Measurements from ENCODE around the gene PIK3R6. TPM values are rescaled to one million over a fixed set of nuclear protein-coding genes. Genes with fewer than 3 reads are reported as not detected.

Gene PIK3R6
- total and polyA plus RNA-seq, 2 experiments from 2014 or later, result 0.11 to 0.24 TPM

GRCh38 chr17:8871081-8871581 is 3.7 kb upstream of the PIK3R6 start:
- H3K4me1 ChIP-seq (ENCODE audit: insufficient read depth), result peaks cover 13% of the 10 kb centered on the region
- peaks cover 22% of the 10 kb centered on the region for H3K4me1 Mint-ChIP-seq
- no peaks in the 10 kb centered on the region for H3K9me2 ChIP-seq (ENCODE audit: insufficient read depth)
- no peak overlapping the region for H3K27ac Mint-ChIP-seq
- H3K4me2 ChIP-seq, result no peak overlapping the region
- no peaks in the 10 kb centered on the region for H4K20me1 ChIP-seq (replicated peaks; ENCODE audit: insufficient read depth)
- no peak overlapping the region for H3K4me3 Mint-ChIP-seq
- DNase-seq (ENCODE audit: low spot score), result no peak
- peak overlapping the region; percentile 80; the same call in 1 of the 2 replicates for H2AFZ ChIP-seq
- no peak overlapping the region for H3K4me3 ChIP-seq
- H3K9me3 Mint-ChIP-seq, result no peaks in the 10 kb centered on the region; the same call in 2 of the 3 replicates
- H3K27me3 ChIP-seq (ENCODE audit: insufficient read depth), result no peaks in the 10 kb centered on the region
- no peaks in the 10 kb centered on the region; the same call in 2 of the 3 replicates for H3K36me3 Mint-ChIP-seq (ENCODE audit: low read depth)
- no peak overlapping the region for H3K27ac ChIP-seq (ENCODE audit: low read depth)
- H3K36me3 ChIP-seq (ENCODE audit: insufficient read depth), result no peaks in the 10 kb centered on the region
- H3K27me3 Mint-ChIP-seq (ENCODE audit: insufficient read depth, low read depth, poor library complexity), result peaks cover 16% of the 10 kb centered on the region
- H3F3A ChIP-seq (replicated peaks; ENCODE audit: low read depth), result no peaks in the 10 kb centered on the region
- TF ChIP-seq CREB1 (CRISPR knock-in tag; IDR thresholded peaks at IDR 0.05; ENCODE audit: low read depth), result no peak
- no peak for TF ChIP-seq ZNF331 (CRISPR knock-in tag; IDR thresholded peaks at IDR 0.05; ENCODE audit: low read depth)
- TF ChIP-seq STAT1 (IDR thresholded peaks at IDR 0.05; ENCODE audit: unreplicated experiment), result no peak
- ATAC-seq, result no peak
- no peaks in the 10 kb centered on the region for H3K79me2 ChIP-seq (replicated peaks; ENCODE audit: insufficient read depth)

GRCh38 chr17:8870406-8871040 is 3.0 kb upstream of the PIK3R6 start:
- Histone ChIP-seq H3K27ac (ENCODE audit: low read depth) (no peak overlapping the region), H3K9me2 (ENCODE audit: insufficient read depth) (no peaks in the 10 kb centered on the region), H2AFZ (peak overlapping the region; percentile 80; the same call in 1 of the 2 replicates), H3K4me1 (ENCODE audit: insufficient read depth) (peaks cover 7% of the 10 kb centered on the region), H3K79me2 (replicated peaks; ENCODE audit: insufficient read depth) (no peaks in the 10 kb centered on the region), H4K20me1 (replicated peaks; ENCODE audit: insufficient read depth) (no peaks in the 10 kb centered on the region), H3K36me3 (ENCODE audit: insufficient read depth) (no peaks in the 10 kb centered on the region), H3K4me2 (no peak overlapping the region), H3K4me3 (no peak overlapping the region), H3K27me3 (ENCODE audit: insufficient read depth) (no peaks in the 10 kb centered on the region), H3F3A (replicated peaks; ENCODE audit: low read depth) (no peaks in the 10 kb centered on the region)
- DNase-seq (ENCODE audit: low spot score) (no peak), ATAC-seq (no peak)
- Mint-ChIP-seq H3K4me1 (peaks cover 21% of the 10 kb centered on the region), H3K27me3 (ENCODE audit: insufficient read depth, low read depth, poor library complexity) (peaks cover 16% of the 10 kb centered on the region), H3K36me3 (ENCODE audit: low read depth) (no peaks in the 10 kb centered on the region; the same call in 2 of the 3 replicates), H3K4me3 (no peak overlapping the region), H3K9me3 (no peaks in the 10 kb centered on the region; the same call in 2 of the 3 replicates), H3K27ac (no peak overlapping the region)
- TF ChIP-seq CREB1 (CRISPR knock-in tag; IDR thresholded peaks at IDR 0.05; ENCODE audit: low read depth), result no peak
- no peak for TF ChIP-seq ETS1 (IDR thresholded peaks at IDR 0.05)
- no peak for TF ChIP-seq EZH2phosphoT487 (IDR thresholded peaks at IDR 0.05; ENCODE audit: unreplicated experiment)
- TF ChIP-seq REST (IDR thresholded peaks at IDR 0.05; ENCODE audit: unreplicated experiment), result no peak
- no peak for TF ChIP-seq EZH2 (IDR thresholded peaks at IDR 0.05; ENCODE audit: low read depth, unreplicated experiment)
- TF ChIP-seq ZNF462 (CRISPR knock-in tag; IDR thresholded peaks at IDR 0.05), result no peak
- TF ChIP-seq ZNF114 (CRISPR knock-in tag; IDR thresholded peaks at IDR 0.05), result no peak
- TF ChIP-seq STAT1 (IDR thresholded peaks at IDR 0.05; ENCODE audit: unreplicated experiment), result no peak
- no peak for TF ChIP-seq ZNF331 (CRISPR knock-in tag; IDR thresholded peaks at IDR 0.05; ENCODE audit: low read depth)
- no peak for TF ChIP-seq JUNB (IDR thresholded peaks at IDR 0.05; ENCODE audit: unreplicated experiment)
